ENCODE measurements around the gene PPP1R37.

PPP1R37 gene

GRCh38 chr19:45159971-45160324 is 67.0 kb downstream of the PPP1R37 start:
- Histone ChIP-seq H2AFZ (ENCODE audit: low read depth) (no peak overlapping the region), H3K4me2 (no peak overlapping the region), H3K4me1 (ENCODE audit: low read depth, poor library complexity, severe bottlenecking) (peaks cover 14% of the 10 kb centered on the region), H4K20me1 (ENCODE audit: insufficient read depth) (no peaks in the 10 kb centered on the region), H3K79me2 (ENCODE audit: insufficient read depth, low read depth) (no peaks in the 10 kb centered on the region), H3K9ac (no peak overlapping the region), H3K27me3 (ENCODE audit: insufficient read depth, low read depth) (0 out of 2 replicates have a peak, but pooled peaks cover 3% of the 10 kb centered on the region), H3K27ac (no peak overlapping the region), H3K36me3 (ENCODE audit: insufficient read depth) (no peaks in the 10 kb centered on the region), H3K4me3 (IDR thresholded peaks at IDR 0.05; ENCODE audit: insufficient read depth, low read depth, low read length) (no peak overlapping the region)
- TF ChIP-seq, protein P1, sequence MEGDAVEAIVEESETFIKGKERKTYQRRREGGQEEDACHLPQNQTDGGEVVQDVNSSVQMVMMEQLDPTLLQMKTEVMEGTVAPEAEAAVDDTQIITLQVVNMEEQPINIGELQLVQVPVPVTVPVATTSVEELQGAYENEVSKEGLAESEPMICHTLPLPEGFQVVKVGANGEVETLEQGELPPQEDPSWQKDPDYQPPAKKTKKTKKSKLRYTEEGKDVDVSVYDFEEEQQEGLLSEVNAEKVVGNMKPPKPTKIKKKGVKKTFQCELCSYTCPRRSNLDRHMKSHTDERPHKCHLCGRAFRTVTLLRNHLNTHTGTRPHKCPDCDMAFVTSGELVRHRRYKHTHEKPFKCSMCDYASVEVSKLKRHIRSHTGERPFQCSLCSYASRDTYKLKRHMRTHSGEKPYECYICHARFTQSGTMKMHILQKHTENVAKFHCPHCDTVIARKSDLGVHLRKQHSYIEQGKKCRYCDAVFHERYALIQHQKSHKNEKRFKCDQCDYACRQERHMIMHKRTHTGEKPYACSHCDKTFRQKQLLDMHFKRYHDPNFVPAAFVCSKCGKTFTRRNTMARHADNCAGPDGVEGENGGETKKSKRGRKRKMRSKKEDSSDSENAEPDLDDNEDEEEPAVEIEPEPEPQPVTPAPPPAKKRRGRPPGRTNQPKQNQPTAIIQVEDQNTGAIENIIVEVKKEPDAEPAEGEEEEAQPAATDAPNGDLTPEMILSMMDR (conservative IDR thresholded peaks at IDR 0.05; ENCODE audit: low read depth, low read length) = no peak

DNA sequence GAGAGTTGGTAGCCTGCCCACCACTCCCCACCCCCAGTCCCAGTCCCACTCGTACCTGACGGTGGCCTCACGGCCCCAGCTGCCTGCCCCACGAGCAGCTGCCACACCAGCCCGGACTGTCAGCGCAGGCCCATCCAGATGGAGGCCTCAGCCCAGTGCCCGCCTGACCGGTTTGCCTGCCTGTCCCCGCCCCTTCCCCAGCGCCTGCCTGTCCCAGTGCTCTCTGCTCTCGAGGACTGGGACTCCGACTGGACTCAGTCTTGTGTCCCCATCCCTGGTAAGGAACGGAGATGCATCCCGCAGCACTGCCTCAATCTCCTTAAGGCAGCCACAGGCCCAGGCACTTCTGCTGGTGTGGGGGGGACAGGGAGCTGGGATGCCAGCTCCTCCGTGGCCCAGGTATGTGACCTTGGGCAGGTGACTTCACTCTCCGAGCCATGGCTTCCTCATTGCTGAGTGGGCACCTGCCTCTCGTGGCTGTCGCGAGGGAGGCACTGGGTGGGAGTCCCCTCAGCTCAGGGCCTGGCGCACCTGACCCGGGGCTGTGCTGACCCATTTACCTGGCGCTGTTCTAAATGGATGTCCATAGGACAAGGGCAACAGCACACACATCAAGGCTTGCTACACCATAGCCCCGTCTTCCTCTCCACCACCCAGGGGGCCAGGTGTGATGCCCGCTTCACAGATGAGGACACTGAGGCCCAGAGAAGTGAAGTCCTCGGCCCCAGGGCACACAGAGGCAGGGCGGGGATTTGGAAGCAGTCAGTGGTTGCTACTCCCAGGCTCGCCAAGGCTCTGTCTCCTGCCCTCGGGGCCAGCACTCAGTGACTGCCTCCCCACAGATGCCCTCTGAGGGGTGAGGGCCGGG is 68.1 kb downstream of the PPP1R37 start, which contains the start of gene NKPD1:
Gene NKPD1, minus strand, starts transcription at position 113 of the 868 bp plus-strand sequence. CDS start 832 bp downstream, outside the sequence.
- Histone ChIP-seq H4K20me1 (ENCODE audit: insufficient read depth) (no peaks in the 10 kb centered on the region), H3K27ac (no peak within 1 kb of the TSS), H3K4me2 (no peak within 1 kb of the TSS), H3K79me2 (ENCODE audit: insufficient read depth, low read depth) (no peaks in the 10 kb centered on the region), H3K4me1 (ENCODE audit: low read depth, poor library complexity, severe bottlenecking) (peaks cover 14% of the 10 kb centered on the region), H3K9ac (no peak within 1 kb of the TSS), H3K27me3 (ENCODE audit: insufficient read depth, low read depth) (0 out of 2 replicates have a peak, but pooled peaks cover 3% of the 10 kb centered on the region), H2AFZ (ENCODE audit: low read depth) (no peak within 1 kb of the TSS), H3K36me3 (ENCODE audit: insufficient read depth) (no peaks in the 10 kb centered on the region), H3K4me3 (IDR thresholded peaks at IDR 0.05; ENCODE audit: insufficient read depth, low read depth, low read length) (no peak within 1 kb of the TSS)
- TF ChIP-seq, protein P1 (conservative IDR thresholded peaks at IDR 0.05; ENCODE audit: low read depth, low read length) = no peak

GRCh38 chr19:45161738-45162607 is 69.0 kb downstream of the PPP1R37 start:
- TF ChIP-seq, protein P1 (conservative IDR thresholded peaks at IDR 0.05; ENCODE audit: low read depth, low read length) = no peak; the same call in 1 of the 2 replicates
- Histone ChIP-seq H2AFZ (ENCODE audit: low read depth) (no peak overlapping the region), H3K27ac (no peak overlapping the region), H3K9ac (no peak overlapping the region), H3K36me3 (ENCODE audit: insufficient read depth) (no peaks in the 10 kb centered on the region), H3K4me2 (no peak overlapping the region), H3K27me3 (ENCODE audit: insufficient read depth, low read depth) (0 out of 2 replicates have a peak, but pooled peaks cover 3% of the 10 kb centered on the region), H3K4me3 (IDR thresholded peaks at IDR 0.05; ENCODE audit: insufficient read depth, low read depth, low read length) (no peak overlapping the region), H3K4me1 (ENCODE audit: low read depth, poor library complexity, severe bottlenecking) (peaks cover 14% of the 10 kb centered on the region), H4K20me1 (ENCODE audit: insufficient read depth) (no peaks in the 10 kb centered on the region), H3K79me2 (ENCODE audit: insufficient read depth, low read depth) (no peaks in the 10 kb centered on the region)

GRCh38 chr19:45162608-45163143 is 69.7 kb downstream of the PPP1R37 start:
- no peak overlapping the region for H3K27ac ChIP-seq
- H3K36me3 ChIP-seq (ENCODE audit: insufficient read depth) = no peaks in the 10 kb centered on the region
- no peak overlapping the region for H3K9ac ChIP-seq
- no peaks in the 10 kb centered on the region for H3K79me2 ChIP-seq (ENCODE audit: insufficient read depth, low read depth)
- H3K4me2 ChIP-seq = no peak overlapping the region
- 0 out of 2 replicates have a peak, but pooled peaks cover 3% of the 10 kb centered on the region for H3K27me3 ChIP-seq (ENCODE audit: insufficient read depth, low read depth)
- H3K4me1 ChIP-seq (ENCODE audit: low read depth, poor library complexity, severe bottlenecking) = peaks cover 14% of the 10 kb centered on the region
- TF ChIP-seq, protein P1 (conservative IDR thresholded peaks at IDR 0.05; ENCODE audit: low read depth, low read length) = no peak
- no peak overlapping the region for H2AFZ ChIP-seq (ENCODE audit: low read depth)
- no peak overlapping the region for H3K4me3 ChIP-seq (IDR thresholded peaks at IDR 0.05; ENCODE audit: insufficient read depth, low read depth, low read length)
- no peaks in the 10 kb centered on the region for H4K20me1 ChIP-seq (ENCODE audit: insufficient read depth)

Data from KMS-11 (cell line).